ENCODE results near the gene FAM117A. TPM values are rescaled to one million over a fixed set of nuclear protein-coding genes. Genes with fewer than 3 reads are reported as not detected.

The FAM117A gene
- polyA plus RNA-seq, 2 of the 4 experiments (the other 2 are of a cell fraction) = 1.8 TPM

DNA sequence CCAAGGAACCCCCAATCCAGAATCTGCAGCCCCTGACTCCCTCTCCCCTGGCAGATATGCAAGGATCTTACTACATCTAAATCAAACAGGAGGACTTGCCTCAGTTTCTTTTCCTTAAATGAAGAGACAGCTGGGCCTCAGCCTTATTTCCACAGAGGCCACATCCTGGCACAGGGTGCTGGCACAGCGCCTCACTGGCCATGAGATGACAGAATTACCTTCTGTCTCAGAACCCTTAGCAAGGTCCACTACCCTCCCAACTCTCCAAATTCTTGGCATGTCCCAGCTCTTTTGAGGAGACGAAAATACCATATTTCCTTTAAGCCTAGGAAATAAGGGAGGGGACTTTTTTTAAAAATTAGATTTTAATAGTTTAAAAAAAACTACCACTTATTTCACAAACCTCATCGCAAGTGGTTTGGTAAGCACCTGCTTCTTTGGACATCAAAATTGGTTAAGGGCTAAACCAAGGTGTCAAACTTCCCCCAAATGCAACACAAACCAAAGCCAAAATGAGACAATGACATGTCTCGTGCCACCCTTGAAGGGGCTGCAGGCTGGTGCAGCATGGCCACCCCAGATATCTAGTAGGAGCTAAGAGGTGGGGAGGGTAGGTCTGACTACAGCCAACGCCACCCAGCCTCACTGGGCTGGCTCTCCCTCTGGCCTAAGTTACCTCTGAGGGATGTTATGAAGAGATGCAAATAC is 25.3 kb downstream of the FAM117A start:
- TF ChIP-seq JUNB (IDR thresholded peaks at IDR 0.05) (no peak), MAZ (IDR thresholded peaks at IDR 0.05; ENCODE audit: borderline replicate concordance, low read depth, low read length) (no peak), PHF8 (IDR thresholded peaks at IDR 0.05; ENCODE audit: borderline replicate concordance, low read depth) (no peak), MAFK (IDR thresholded peaks at IDR 0.05; ENCODE audit: partially characterized antibody) (no peak), CHD2 (IDR thresholded peaks at IDR 0.05; ENCODE audit: low read length, partially characterized antibody) (no peak), CBX8 (IDR thresholded peaks at IDR 0.05) (no peak), JUN (IDR thresholded peaks at IDR 0.05) (no peak), EP300 (IDR thresholded peaks at IDR 0.05) (no peak)
- TF ChIP-seq, protein P1, sequence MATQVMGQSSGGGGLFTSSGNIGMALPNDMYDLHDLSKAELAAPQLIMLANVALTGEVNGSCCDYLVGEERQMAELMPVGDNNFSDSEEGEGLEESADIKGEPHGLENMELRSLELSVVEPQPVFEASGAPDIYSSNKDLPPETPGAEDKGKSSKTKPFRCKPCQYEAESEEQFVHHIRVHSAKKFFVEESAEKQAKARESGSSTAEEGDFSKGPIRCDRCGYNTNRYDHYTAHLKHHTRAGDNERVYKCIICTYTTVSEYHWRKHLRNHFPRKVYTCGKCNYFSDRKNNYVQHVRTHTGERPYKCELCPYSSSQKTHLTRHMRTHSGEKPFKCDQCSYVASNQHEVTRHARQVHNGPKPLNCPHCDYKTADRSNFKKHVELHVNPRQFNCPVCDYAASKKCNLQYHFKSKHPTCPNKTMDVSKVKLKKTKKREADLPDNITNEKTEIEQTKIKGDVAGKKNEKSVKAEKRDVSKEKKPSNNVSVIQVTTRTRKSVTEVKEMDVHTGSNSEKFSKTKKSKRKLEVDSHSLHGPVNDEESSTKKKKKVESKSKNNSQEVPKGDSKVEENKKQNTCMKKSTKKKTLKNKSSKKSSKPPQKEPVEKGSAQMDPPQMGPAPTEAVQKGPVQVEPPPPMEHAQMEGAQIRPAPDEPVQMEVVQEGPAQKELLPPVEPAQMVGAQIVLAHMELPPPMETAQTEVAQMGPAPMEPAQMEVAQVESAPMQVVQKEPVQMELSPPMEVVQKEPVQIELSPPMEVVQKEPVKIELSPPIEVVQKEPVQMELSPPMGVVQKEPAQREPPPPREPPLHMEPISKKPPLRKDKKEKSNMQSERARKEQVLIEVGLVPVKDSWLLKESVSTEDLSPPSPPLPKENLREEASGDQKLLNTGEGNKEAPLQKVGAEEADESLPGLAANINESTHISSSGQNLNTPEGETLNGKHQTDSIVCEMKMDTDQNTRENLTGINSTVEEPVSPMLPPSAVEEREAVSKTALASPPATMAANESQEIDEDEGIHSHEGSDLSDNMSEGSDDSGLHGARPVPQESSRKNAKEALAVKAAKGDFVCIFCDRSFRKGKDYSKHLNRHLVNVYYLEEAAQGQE (IDR thresholded peaks at IDR 0.05) = no peak
- TF ChIP-seq, protein P2, sequence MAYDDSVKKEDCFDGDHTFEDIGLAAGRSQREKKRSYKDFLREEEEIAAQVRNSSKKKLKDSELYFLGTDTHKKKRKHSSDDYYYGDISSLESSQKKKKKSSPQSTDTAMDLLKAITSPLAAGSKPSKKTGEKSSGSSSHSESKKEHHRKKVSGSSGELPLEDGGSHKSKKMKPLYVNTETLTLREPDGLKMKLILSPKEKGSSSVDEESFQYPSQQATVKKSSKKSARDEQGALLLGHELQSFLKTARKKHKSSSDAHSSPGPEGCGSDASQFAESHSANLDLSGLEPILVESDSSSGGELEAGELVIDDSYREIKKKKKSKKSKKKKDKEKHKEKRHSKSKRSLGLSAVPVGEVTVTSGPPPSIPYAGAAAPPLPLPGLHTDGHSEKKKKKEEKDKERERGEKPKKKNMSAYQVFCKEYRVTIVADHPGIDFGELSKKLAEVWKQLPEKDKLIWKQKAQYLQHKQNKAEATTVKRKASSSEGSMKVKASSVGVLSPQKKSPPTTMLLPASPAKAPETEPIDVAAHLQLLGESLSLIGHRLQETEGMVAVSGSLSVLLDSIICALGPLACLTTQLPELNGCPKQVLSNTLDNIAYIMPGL (CRISPR knock-in tag; IDR thresholded peaks at IDR 0.05; ENCODE audit: borderline replicate concordance) = no peak
- TF ChIP-seq, protein P3, sequence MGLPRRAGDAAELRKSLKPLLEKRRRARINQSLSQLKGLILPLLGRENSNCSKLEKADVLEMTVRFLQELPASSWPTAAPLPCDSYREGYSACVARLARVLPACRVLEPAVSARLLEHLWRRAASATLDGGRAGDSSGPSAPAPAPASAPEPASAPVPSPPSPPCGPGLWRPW (IDR thresholded peaks at IDR 0.05) = no peak

DNA sequence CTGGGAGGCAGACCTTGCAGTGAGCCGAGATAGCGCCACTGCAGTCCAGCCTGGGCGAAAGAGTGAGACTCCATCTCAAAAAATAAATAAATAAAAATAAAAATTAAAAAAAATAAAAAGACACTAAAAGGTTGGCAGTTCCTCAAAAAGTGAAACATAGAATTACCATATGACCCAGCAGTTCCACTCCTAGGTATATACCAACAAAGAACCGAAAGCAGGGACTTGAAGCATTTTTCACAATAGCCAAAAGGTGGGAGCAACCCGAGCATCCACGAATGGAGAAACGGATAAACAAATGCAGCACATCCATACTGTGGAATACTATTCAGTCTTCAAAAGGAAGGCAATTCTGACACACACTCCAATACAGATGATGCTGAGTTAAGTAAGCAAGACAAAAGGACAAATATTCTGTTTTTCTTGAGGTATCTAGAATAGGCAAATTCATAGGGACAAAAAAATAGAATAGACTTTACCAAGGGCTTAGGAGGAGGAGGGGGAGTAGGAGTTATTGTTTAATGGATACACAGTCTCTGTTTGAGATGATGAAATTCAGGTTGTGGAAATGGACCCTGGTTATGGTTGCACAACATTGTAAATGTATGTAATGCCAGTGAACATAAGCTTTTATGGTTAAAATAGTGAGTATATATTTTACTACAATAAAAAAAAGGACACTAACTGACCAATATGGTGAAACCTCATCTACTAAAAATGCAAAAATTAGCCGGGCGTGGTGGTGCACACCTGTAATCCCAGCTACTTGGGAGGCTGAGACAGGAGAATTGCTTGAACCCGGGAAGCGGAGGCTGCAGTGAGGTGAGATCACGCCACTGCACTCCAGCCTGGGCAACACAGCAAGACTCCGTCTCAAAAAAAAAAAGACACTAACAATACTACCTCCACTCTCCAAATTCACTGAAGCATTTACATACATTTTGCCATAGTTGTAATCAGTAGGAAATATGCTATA is 29.1 kb downstream of the FAM117A start:
- Histone ChIP-seq H3K4me3 (no peak overlapping the region), H3K27ac (no peak overlapping the region), H3K4me1 (no peaks in the 10 kb centered on the region), H3K9me3 (no peaks in the 10 kb centered on the region), H3K4me2 (no peak overlapping the region)
- TF ChIP-seq FOSL2 (IDR thresholded peaks at IDR 0.05) (no peak), FOSL2 (CRISPR knock-in tag; IDR thresholded peaks at IDR 0.05) (no peak), RCOR1 (IDR thresholded peaks at IDR 0.05; ENCODE audit: low read depth, low read length) (no peak), NR3C1 (IDR thresholded peaks at IDR 0.05) (no peak), ZSCAN20 (CRISPR knock-in tag; IDR thresholded peaks at IDR 0.05) (no peak), FOXS1 (CRISPR knock-in tag; IDR thresholded peaks at IDR 0.05) (no peak), ZFP36 (IDR thresholded peaks at IDR 0.05; ENCODE audit: borderline replicate concordance, partially characterized antibody) (no peak), PHF8 (IDR thresholded peaks at IDR 0.05; ENCODE audit: borderline replicate concordance, low read depth) (no peak), EP300 (IDR thresholded peaks at IDR 0.05) (no peak), TP53 (CRISPR knock-in tag; IDR thresholded peaks at IDR 0.05) (no peak), ZC3H11A (IDR thresholded peaks at IDR 0.05) (no peak), SREBF2 (IDR thresholded peaks at IDR 0.05) (no peak), TFCP2L1 (CRISPR knock-in tag; IDR thresholded peaks at IDR 0.05) (no peak), NFE2L2 (conservative IDR thresholded peaks at IDR 0.05; ENCODE audit: low read length) (no peak), RNF2 (IDR thresholded peaks at IDR 0.05; ENCODE audit: borderline replicate concordance, low read depth) (no peak), CBX2 (IDR thresholded peaks at IDR 0.05; ENCODE audit: borderline replicate concordance, low read depth) (no peak)
- TF ChIP-seq, protein P4, sequence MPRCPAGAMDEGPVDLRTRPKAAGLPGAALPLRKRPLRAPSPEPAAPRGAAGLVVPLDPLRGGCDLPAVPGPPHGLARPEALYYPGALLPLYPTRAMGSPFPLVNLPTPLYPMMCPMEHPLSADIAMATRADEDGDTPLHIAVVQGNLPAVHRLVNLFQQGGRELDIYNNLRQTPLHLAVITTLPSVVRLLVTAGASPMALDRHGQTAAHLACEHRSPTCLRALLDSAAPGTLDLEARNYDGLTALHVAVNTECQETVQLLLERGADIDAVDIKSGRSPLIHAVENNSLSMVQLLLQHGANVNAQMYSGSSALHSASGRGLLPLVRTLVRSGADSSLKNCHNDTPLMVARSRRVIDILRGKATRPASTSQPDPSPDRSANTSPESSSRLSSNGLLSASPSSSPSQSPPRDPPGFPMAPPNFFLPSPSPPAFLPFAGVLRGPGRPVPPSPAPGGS (IDR thresholded peaks at IDR 0.05) = no peak
- ATAC-seq (no peak), DNase-seq (ENCODE audit: low read depth in 1 of 2, low spot score in 1 of 2) (no peak), FAIRE-seq (no peak)
- 81% methylated on average over 13 of the region's 13 CpGs for WGBS (ENCODE audit: missing lambda C conversion rate)
- ChIA-PET POLR2A (no interaction called here), CTCF (interaction anchor here (0.6 to 2.5 kb wide), 6 partner anchors 27 to 501 kb away, joined by 3 to 6 read pairs (median 4); partner anchors contain the start of gene SLC35B1)

More for the DNA sequence above, 25.3 kb downstream of the FAM117A start:
- FAIRE-seq (no peak), DNase-seq (ENCODE audit: low read depth in 1 of 2, low spot score in 1 of 2) (no peak), ATAC-seq (no peak)
- Histone ChIP-seq H3K4me3 (no peak overlapping the region), H3K4me2 (no peak overlapping the region), H3K27ac (no peak overlapping the region), H3K9me3 (no peaks in the 10 kb centered on the region), H3K4me1 (no peaks in the 10 kb centered on the region)
- CTCF ChIA-PET = interaction anchor here (1.2 to 2.7 kb wide), 4 partner anchors 11 to 43 kb away, joined by 4 to 7 read pairs (median 6); partner anchors contain the start of gene SLC35B1
- POLR2A ChIA-PET = no interaction called here
- 55% methylated on average over 5 of the region's 5 CpGs for WGBS (ENCODE audit: missing lambda C conversion rate)
